ENCODE measurements around the gene MLLT3.
"Not testable (repeated sequence)": the region's sequence is repeated elsewhere in the genome, so short reads cannot be mapped to it uniquely, and the experiment has no call there.

DNA sequence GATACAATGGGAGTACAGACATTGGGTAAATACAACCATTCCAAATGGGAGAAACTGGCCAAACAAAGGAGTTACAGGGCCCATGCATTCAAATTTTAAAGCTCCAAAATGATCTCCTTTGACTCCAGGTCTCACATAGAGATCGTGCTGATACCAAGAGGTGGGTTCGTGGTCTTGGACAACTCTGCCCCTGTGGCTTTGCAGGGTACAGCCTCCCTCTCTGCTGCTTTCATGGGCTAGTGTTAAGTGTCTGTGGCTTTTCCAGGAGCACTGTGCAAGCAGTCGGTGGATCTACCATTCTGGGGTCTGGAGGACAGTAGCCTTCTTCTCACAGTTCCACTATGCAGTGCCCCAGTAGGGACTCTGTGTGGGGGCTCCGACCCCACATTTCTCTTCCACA lies 39.2 kb downstream of the MLLT3 start:
- TF ChIP-seq EP300, POLR2A (IDR thresholded peaks at IDR 0.05): not testable (repeated sequence)
- TF ChIP-seq, protein P1, sequence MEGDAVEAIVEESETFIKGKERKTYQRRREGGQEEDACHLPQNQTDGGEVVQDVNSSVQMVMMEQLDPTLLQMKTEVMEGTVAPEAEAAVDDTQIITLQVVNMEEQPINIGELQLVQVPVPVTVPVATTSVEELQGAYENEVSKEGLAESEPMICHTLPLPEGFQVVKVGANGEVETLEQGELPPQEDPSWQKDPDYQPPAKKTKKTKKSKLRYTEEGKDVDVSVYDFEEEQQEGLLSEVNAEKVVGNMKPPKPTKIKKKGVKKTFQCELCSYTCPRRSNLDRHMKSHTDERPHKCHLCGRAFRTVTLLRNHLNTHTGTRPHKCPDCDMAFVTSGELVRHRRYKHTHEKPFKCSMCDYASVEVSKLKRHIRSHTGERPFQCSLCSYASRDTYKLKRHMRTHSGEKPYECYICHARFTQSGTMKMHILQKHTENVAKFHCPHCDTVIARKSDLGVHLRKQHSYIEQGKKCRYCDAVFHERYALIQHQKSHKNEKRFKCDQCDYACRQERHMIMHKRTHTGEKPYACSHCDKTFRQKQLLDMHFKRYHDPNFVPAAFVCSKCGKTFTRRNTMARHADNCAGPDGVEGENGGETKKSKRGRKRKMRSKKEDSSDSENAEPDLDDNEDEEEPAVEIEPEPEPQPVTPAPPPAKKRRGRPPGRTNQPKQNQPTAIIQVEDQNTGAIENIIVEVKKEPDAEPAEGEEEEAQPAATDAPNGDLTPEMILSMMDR (IDR thresholded peaks at IDR 0.05): not testable (repeated sequence)
